NCI-H1417 (cell line): ENCODE measurements around the gene UVSSA.

ENCODE experiments used
- DNase-seq, 3 experiments: peaks; one replicate each; lab custom pipeline; 2025; lab: John Stamatoyannopoulos, UW

Gene UVSSA

GRCh38 chr4:1349359-1350168 is 2.6 kb downstream of the UVSSA start:
- DNase-seq = no peak

GRCh38 chr4:1350169-1350520 is 3.1 kb downstream of the UVSSA start:
- DNase-seq = no peak

GRCh38 chr4:1351854-1352566 is 5.0 kb downstream of the UVSSA start:
- peak; percentile 57 to 88 (median 79) for DNase-seq

- DNase-seq = no peak
Observed at GRCh38 chr4:1352567-1352900, 5.5 kb downstream of the UVSSA start.

GRCh38 chr4:1353186-1354055 is 6.4 kb downstream of the UVSSA start:
- no peak for DNase-seq

GRCh38 chr4:1354136-1354982 is 7.4 kb downstream of the UVSSA start:
- no peak for DNase-seq

GRCh38 chr4:1354983-1355275 is 7.9 kb downstream of the UVSSA start:
- DNase-seq = no peak

- no peak for DNase-seq
Observed at GRCh38 chr4:1355378-1355777, 8.4 kb downstream of the UVSSA start.

GRCh38 chr4:1356181-1356998 is 9.4 kb downstream of the UVSSA start:
- DNase-seq = peak; percentile 30 to 59 (median 47)

- no peak for DNase-seq
Observed at GRCh38 chr4:1357356-1358248, 10.6 kb downstream of the UVSSA start.

- DNase-seq = no peak
Observed at GRCh38 chr4:1358421-1359143, 11.6 kb downstream of the UVSSA start.

GRCh38 chr4:1359144-1359501 is 12.1 kb downstream of the UVSSA start:
- DNase-seq = peak in 1 of 3 experiments; percentile 76

GRCh38 chr4:1359976-1360375 is 13.0 kb downstream of the UVSSA start:
- no peak for DNase-seq

GRCh38 chr4:1360423-1361283 is 13.6 kb downstream of the UVSSA start:
- DNase-seq = no peak

GRCh38 chr4:1361431-1361830 is 14.4 kb downstream of the UVSSA start:
- DNase-seq = peak in 2 of 3 experiments; percentile 20 to 65

GRCh38 chr4:1362046-1362445 is 15.0 kb downstream of the UVSSA start:
- DNase-seq = no peak

- DNase-seq = no peak
Observed at GRCh38 chr4:1362521-1362920, 15.5 kb downstream of the UVSSA start.

- DNase-seq = peak in 1 of 3 experiments; percentile 53
Observed at GRCh38 chr4:1363513-1363912, 16.5 kb downstream of the UVSSA start.
